PC-9 (cell line): ENCODE data around the gene TLE3. TPM values are rescaled to one million over a fixed set of nuclear protein-coding genes. Genes with fewer than 3 reads are reported as not detected.

Source experiments
- BruUV-seq: library from RNA; stranded (reverse); fragments of 400-500 nt; replicated peaks from 2 replicates; lab custom pipeline; 2021; lab: Mats Ljungman, UMichigan
- CTCF ChIA-PET: fragments of 300-600 bp; sonication (Branson Sonifier 250); formaldehyde crosslinking; loops from one replicate; lab custom pipeline; 2022; ENCODE audit warnings: antibody characterized with exemption; lab: Charles Lee
- POLR2A ChIA-PET: fragments of 300-600 bp; sonication (Branson Sonifier 250); formaldehyde crosslinking; loops from one replicate; lab custom pipeline; 2022; ENCODE audit warnings: antibody characterized with exemption; ENCODE audit not compliant: unreplicated experiment; lab: Charles Lee
- DNase-seq, 2 experiments: peaks; one replicate each; pipeline versions ENCODE4 v3.0.0 to v3.0.0-alpha.2; 2015 to 2022; ENCODE audit warnings: mixed read lengths in 1 of 2
- H2AFZ ChIP-seq: fragments of 200-600 bp; sonication (generic); 2 replicates; pipeline ENCODE4 v1.8.1; 2017; ENCODE audit warnings: antibody characterized with exemption
- H3F3A ChIP-seq: fragments of 200-600 bp; sonication (generic); 2 replicates; pipeline ENCODE4 v1.8.1; 2017; ENCODE audit warnings: antibody characterized with exemption, mild to moderate bottlenecking, low read depth; ENCODE audit not compliant: insufficient read depth
- H3K27ac ChIP-seq: fragments of 200-600 bp; sonication (generic); 2 replicates; pipeline ENCODE4 v1.6.1; 2016; ENCODE audit warnings: mixed run types
- H3K27me3 ChIP-seq: fragments of 200-600 bp; sonication (generic); 2 replicates; pipeline ENCODE4 v1.6.1; 2016; ENCODE audit warnings: low read depth, mixed run types; ENCODE audit not compliant: insufficient read depth
- H3K36me3 ChIP-seq: fragments of 200-600 bp; sonication (generic); 2 replicates; pipeline ENCODE4 v1.6.1; 2016; ENCODE audit warnings: low read depth, mixed run types
- H3K4me1 ChIP-seq: fragments of 200-600 bp; sonication (generic); replicated peaks from 2 replicates; pipeline ENCODE4 v1.6.1; 2016; ENCODE audit warnings: mixed run types; ENCODE audit not compliant: insufficient read depth
- H3K4me2 ChIP-seq: fragments of 200-600 bp; sonication (generic); 2 replicates; pipeline ENCODE4 v1.6.1; 2017; ENCODE audit warnings: mixed run types
- H3K4me3 ChIP-seq: fragments of 200-600 bp; sonication (generic); 2 replicates; pipeline ENCODE4 v1.6.1; 2016; ENCODE audit warnings: mixed run types
- H3K79me2 ChIP-seq: fragments of 200-600 bp; sonication (generic); 2 replicates; pipeline ENCODE4 v1.6.1; 2017; ENCODE audit warnings: low read depth, mixed run types
- H3K9me2 ChIP-seq: fragments of 200-600 bp; sonication (generic); 2 replicates; pipeline ENCODE4 v1.8.1; 2017; ENCODE audit warnings: mild to moderate bottlenecking; ENCODE audit not compliant: insufficient read depth
- H3K9me3 ChIP-seq: fragments of 200-600 bp; sonication (generic); 2 replicates; pipeline ENCODE4 v1.8.1; 2016; ENCODE audit warnings: low read depth; ENCODE audit not compliant: insufficient read depth
- H4K20me1 ChIP-seq: fragments of 200-600 bp; sonication (generic); 2 replicates; pipeline ENCODE4 v1.8.1; 2017; ENCODE audit not compliant: insufficient read depth
- CTCF ChIP-seq: fragments of 200-600 bp; sonication (generic); conservative IDR thresholded peaks from 2 replicates; pipeline ENCODE4 v1.6.1; 2017; ENCODE audit warnings: mixed run types, antibody characterized with exemption, mild to moderate bottlenecking, moderate library complexity
- EZH2 ChIP-seq: fragments of 200-600 bp; sonication (generic); IDR thresholded peaks from 2 replicates; pipeline ENCODE4 v1.8.0; 2017; ENCODE audit warnings: antibody characterized with exemption, low read depth
- intact Hi-C: fragments of 100-400 bp; cut with micrococcal nuclease; formaldehyde crosslinking; loops from one replicate; pipeline ENCODE4 v1.10.0; 2022; ENCODE audit not compliant: unreplicated experiment
- total RNA-seq: library from RNA; stranded (reverse); gene quantifications from 2 replicates; pipeline ENCODE4 v1.2.3, GENCODE V29; 2021

The TLE3 gene
- total RNA-seq, 1 experiment from 2014 or later: 51.3 TPM

DNA sequence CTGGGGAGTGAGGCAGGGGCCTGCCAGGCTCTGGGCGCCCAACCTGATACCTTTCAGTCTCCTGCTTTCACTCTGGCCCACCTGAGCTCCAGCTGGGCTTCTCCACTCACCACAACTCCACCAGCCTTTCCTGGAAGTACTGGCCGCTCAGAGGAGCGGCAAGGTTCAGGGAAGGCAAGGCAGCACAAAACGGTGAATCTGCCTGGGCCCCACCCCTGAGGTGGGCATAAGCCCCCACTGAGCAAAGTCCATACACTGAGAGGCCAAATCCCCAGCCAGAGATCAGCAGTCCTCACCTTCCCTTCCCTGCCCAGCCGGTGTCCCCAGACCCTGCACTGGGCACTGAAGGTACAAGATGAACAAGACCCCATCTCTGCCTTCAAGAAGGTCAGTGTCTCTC is 70.7 kb downstream of the TLE3 start:
- peaks cover 11% of the 10 kb centered on the region for H3K4me1 ChIP-seq
- H3F3A ChIP-seq: no peaks in the 10 kb centered on the region
- H3K9me3 ChIP-seq: no peaks in the 10 kb centered on the region
- TF ChIP-seq EZH2 (no peak), CTCF (no peak)
- no peak overlapping the region for H3K27ac ChIP-seq
- ChIA-PET CTCF (no interaction called here), POLR2A (no interaction called here)
- H3K4me2 ChIP-seq: no peak overlapping the region
- no peaks in the 10 kb centered on the region for H3K9me2 ChIP-seq
- H4K20me1 ChIP-seq: no peaks in the 10 kb centered on the region
- no peaks in the 10 kb centered on the region for H3K27me3 ChIP-seq
- no peak overlapping the region for H3K4me3 ChIP-seq
- DNase-seq: no peak
- no peak overlapping the region for H2AFZ ChIP-seq
- H3K36me3 ChIP-seq: no peaks in the 10 kb centered on the region
- BruUV-seq: no TSS peak
- no peaks in the 10 kb centered on the region for H3K79me2 ChIP-seq
- intact Hi-C loops: loop anchor here (10.0 kb wide), 1 partner anchor 452 kb away; no protein-coding TSS in a partner anchor

DNA sequence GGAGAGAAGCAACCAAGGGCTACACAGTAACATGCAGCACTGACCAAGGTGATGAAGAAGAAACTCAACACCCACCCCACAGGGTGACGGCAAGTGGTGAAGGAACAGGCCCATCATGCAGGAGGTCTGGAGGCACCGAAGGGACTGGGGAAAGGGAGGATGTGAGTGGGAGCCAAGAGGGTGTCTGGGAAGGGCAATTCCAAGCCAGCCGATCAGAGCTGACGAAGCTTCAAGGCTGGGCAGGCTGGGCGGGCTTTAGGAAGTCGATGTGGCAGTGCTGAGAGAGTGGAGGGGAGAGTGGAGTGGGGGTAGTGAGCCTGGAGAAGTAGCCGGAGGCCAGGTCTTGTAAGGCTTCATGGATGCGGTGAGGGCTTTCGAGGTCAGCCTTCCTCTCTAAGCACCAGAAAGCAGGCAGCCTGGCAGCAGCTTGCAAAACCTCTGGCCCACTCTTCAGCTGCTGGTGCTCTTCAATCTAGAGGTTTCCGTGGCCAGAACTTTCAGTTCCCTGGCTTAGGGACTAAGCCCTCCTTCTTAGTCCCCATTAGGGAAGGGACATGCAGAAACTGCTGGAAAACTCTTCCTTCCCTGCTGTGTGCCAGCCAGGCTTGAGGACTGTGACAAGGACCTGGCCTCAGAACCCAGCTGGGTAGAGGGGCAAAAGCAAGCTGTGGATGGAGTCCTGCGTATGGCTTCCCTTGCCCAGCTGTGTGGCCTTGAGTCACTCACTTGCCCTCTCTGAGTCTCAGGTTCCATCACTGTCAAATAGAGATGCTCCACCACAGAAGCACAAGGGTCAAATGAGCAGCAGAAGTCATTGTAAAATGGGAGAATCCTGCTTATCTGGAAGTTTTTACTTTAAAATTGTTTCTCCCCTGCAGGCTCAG is 72.1 kb downstream of the TLE3 start:
- no peak overlapping the region for H3K27ac ChIP-seq
- no peaks in the 10 kb centered on the region for H4K20me1 ChIP-seq
- no peak overlapping the region for H3K4me2 ChIP-seq
- no peak overlapping the region for H3K4me3 ChIP-seq
- no peaks in the 10 kb centered on the region for H3K27me3 ChIP-seq
- no peak for TF ChIP-seq EZH2
- no peak for TF ChIP-seq CTCF
- H3K36me3 ChIP-seq: no peaks in the 10 kb centered on the region
- intact Hi-C loops: loop anchor here (10.0 kb wide), 1 partner anchor 451 kb away; no protein-coding TSS in a partner anchor
- H3K79me2 ChIP-seq: no peaks in the 10 kb centered on the region
- no peaks in the 10 kb centered on the region for H3K9me3 ChIP-seq
- no peak overlapping the region for H2AFZ ChIP-seq
- DNase-seq: no peak
- no peaks in the 10 kb centered on the region for H3K9me2 ChIP-seq
- ChIA-PET CTCF (no interaction called here), POLR2A (interaction anchor here (0.6 kb wide), 1 partner anchor 276 kb away, joined by 4 read pairs; no protein-coding TSS in a partner anchor)
- no TSS peak for BruUV-seq
- no peaks in the 10 kb centered on the region for H3F3A ChIP-seq
- H3K4me1 ChIP-seq: peaks cover 11% of the 10 kb centered on the region

DNA sequence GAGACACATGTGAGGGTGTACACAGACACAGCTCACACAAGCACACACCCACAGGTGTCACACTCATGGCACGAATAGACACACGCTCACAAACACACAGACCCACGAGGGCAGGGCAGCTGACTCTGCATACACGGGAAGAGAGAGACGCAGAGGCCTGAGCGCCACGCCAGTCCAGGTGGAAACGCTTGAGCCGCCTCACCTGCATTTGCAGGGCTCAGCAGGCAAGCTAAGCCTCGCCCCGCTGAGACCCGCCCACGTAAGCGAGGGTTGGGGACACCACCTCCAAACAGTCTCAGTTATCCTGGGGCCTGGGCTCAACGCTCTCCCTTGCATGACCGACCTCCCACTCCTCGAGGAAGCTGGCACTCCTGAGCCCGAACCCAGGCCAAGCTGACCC is 73.2 kb downstream of the TLE3 start:
- Histone ChIP-seq H3F3A (no peaks in the 10 kb centered on the region), H3K4me3 (no peak overlapping the region), H3K79me2 (no peaks in the 10 kb centered on the region), H3K4me1 (peaks cover 11% of the 10 kb centered on the region), H3K9me2 (no peaks in the 10 kb centered on the region), H3K36me3 (no peaks in the 10 kb centered on the region), H3K27ac (no peak overlapping the region), H3K4me2 (no peak overlapping the region), H3K27me3 (no peaks in the 10 kb centered on the region), H2AFZ (no peak overlapping the region), H4K20me1 (no peaks in the 10 kb centered on the region), H3K9me3 (no peaks in the 10 kb centered on the region)
- no TSS peak for BruUV-seq
- DNase-seq: no peak
- ChIA-PET POLR2A (no interaction called here), CTCF (no interaction called here)
- intact Hi-C loops: loop anchor here (10.0 kb wide), 1 partner anchor 450 kb away; no protein-coding TSS in a partner anchor
- no peak for TF ChIP-seq EZH2
- TF ChIP-seq CTCF: no peak
